ENCODE results near the gene TJAP1.

TJAP1 gene

DNA sequence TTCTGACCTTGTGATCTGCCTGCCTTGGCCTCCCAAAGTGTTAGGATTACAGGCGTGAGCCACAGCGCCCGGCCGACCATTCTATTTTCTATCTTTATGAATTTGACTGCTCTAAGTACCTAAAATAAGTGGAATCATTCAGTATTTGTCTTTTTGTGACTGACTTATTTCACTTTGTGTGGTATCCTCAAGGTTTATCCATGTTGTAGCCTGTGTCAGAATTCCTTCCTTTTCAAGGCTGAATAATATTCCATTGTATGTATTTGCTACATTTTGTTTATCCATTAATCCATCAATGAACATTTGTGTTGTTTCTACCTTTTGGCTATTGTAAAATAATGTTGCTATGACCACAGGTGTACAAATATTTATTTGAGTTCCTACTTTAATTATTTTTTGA is 4.9 kb upstream of the TJAP1 start:
- H3K36me3 ChIP-seq (ENCODE audit: control insufficient read depth in 2 of 2, insufficient read depth in 2 of 2, low read length in 2 of 2) = no peaks in the 10 kb centered on the region
- no peaks in the 10 kb centered on the region for H3K27me3 ChIP-seq (ENCODE audit: control insufficient read depth in 2 of 2, insufficient read depth in 2 of 2, low read length in 2 of 2)
- H3K27ac ChIP-seq (ENCODE audit: low read depth in 2 of 2, low read length in 2 of 2) = no peak overlapping the region
- H3K9ac ChIP-seq (ENCODE audit: low read depth in 1 of 2, low read length in 2 of 2) = no peak overlapping the region
- no peaks in the 10 kb centered on the region for H3K9me3 ChIP-seq (ENCODE audit: control insufficient read depth in 2 of 2, low read length in 2 of 2)
- peaks cover 0 to 3% of the 10 kb centered on the region in 2 donors for H3K4me1 ChIP-seq (ENCODE audit: control insufficient read depth in 2 of 2, insufficient read depth in 2 of 2, low read length in 2 of 2)
- H3K4me3 ChIP-seq (ENCODE audit: low read length in 2 of 2) = no peak overlapping the region

DNA sequence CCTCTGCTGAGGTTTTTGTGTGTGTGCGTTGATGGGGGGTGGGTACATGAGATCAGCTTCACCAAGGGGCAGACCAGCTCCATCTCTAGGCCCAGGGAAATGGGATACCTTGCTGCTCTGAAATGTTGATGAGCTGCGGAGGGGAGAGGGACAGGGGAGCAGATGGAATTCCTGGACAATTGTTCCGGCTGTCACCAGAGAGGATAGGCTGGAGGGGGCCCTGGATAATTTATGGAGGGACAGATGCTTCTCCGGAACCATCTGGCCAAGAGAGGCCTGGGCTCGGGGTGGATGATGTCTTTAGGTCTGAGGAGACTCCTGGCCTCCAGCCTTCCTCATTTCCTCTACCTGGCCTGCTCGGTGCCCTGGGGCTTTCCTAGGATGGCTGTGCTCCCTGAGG is 1.9 kb upstream of the TJAP1 start:
- Histone ChIP-seq H3K36me3 (ENCODE audit: control insufficient read depth in 2 of 2, insufficient read depth in 2 of 2, low read length in 2 of 2) (no peaks in the 10 kb centered on the region), H3K9ac (ENCODE audit: low read depth in 1 of 2, low read length in 2 of 2) (no peak overlapping the region), H3K27ac (ENCODE audit: low read depth in 2 of 2, low read length in 2 of 2) (no peak overlapping the region), H3K4me3 (ENCODE audit: low read length in 2 of 2) (no peak overlapping the region), H3K9me3 (ENCODE audit: control insufficient read depth in 2 of 2, low read length in 2 of 2) (no peaks in the 10 kb centered on the region), H3K27me3 (ENCODE audit: control insufficient read depth in 2 of 2, insufficient read depth in 2 of 2, low read length in 2 of 2) (no peaks in the 10 kb centered on the region), H3K4me1 (ENCODE audit: control insufficient read depth in 2 of 2, insufficient read depth in 2 of 2, low read length in 2 of 2) (peaks cover 8 to 11% of the 10 kb centered on the region in 2 donors)

DNA sequence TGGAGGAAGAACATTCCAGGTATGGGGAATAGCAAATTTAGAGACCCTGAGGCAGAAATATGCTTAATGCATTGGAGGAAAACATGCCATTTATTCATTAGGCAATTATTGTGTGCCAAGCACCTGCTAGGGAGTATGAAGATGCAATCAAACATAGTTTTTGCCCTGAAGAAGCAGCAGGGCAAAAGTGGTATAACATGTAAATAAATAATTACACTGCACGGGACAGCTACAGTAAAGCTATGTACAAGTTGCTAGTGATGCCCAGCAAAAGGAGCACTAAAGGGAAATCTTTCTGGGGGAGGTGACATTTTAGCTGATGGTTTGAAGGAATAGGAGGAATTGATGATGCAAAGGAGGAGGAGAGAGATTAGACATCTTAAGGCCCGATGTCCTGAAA is 624 bp upstream of the TJAP1 start:
- Histone ChIP-seq H3K27ac (ENCODE audit: low read depth in 2 of 2, low read length in 2 of 2) (no peak overlapping the region), H3K9ac (ENCODE audit: low read depth in 1 of 2, low read length in 2 of 2) (peak overlapping the region; percentile 36 to 39), H3K9me3 (ENCODE audit: control insufficient read depth in 2 of 2, low read length in 2 of 2) (no peaks in the 10 kb centered on the region), H3K36me3 (ENCODE audit: control insufficient read depth in 2 of 2, insufficient read depth in 2 of 2, low read length in 2 of 2) (no peaks in the 10 kb centered on the region), H3K4me3 (ENCODE audit: low read length in 2 of 2) (peak overlapping the region in 1 of 2 donors; percentile 83), H3K27me3 (ENCODE audit: control insufficient read depth in 2 of 2, insufficient read depth in 2 of 2, low read length in 2 of 2) (no peaks in the 10 kb centered on the region), H3K4me1 (ENCODE audit: control insufficient read depth in 2 of 2, insufficient read depth in 2 of 2, low read length in 2 of 2) (peaks cover 8 to 11% of the 10 kb centered on the region in 2 donors)

DNA sequence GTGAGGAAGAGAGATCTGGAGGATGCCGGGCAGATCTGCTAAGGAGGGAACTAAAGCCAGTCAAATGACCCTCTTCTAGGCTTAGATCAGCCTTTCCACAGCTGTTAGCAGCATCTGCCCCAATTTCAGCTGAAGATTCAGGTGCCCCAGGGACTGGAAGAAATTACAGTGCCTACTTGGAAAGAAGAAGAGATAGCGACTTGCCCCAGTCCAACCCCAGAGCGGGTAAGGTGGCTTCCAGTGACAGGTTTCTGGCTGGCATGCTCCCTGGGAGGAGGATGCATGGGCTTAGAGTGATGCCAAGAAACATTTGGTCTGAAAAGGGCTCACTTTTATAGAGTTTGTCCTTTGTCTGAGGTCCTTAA is 620 bp downstream of the TJAP1 start:
- no peaks in the 10 kb centered on the region for H3K27me3 ChIP-seq (ENCODE audit: control insufficient read depth in 2 of 2, insufficient read depth in 2 of 2, low read length in 2 of 2)
- no peaks in the 10 kb centered on the region for H3K36me3 ChIP-seq (ENCODE audit: control insufficient read depth in 2 of 2, insufficient read depth in 2 of 2, low read length in 2 of 2)
- H3K4me3 ChIP-seq (ENCODE audit: low read length in 2 of 2) = peak overlapping the region; percentile 76 to 83
- H3K9ac ChIP-seq (ENCODE audit: low read depth in 1 of 2, low read length in 2 of 2) = peak overlapping the region; percentile 67 to 85
- no peaks in the 10 kb centered on the region for H3K9me3 ChIP-seq (ENCODE audit: control insufficient read depth in 2 of 2, low read length in 2 of 2)
- H3K4me1 ChIP-seq (ENCODE audit: control insufficient read depth in 2 of 2, insufficient read depth in 2 of 2, low read length in 2 of 2) = peaks cover 8 to 11% of the 10 kb centered on the region in 2 donors
- peak overlapping the region; percentile 43 to 58 for H3K27ac ChIP-seq (ENCODE audit: low read depth in 2 of 2, low read length in 2 of 2)

DNA sequence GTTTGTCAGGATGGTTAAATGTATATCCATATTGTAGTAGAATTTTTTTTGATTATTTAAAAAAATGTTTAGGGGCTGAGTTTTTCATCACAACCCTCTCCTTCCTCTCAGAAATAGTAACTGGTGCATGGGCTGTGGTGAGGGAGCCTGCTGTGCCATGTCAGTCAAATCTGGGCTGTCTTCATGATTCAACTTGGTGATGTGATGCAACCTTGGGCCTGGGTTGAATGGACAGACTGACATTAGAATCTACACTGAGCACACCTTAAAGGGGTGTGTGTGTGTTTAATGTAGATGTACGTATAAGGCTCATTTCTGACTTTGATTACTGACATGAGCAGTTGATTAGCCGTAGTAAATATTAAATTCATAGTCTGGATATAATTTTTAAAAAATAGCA is 3.7 kb downstream of the TJAP1 start:
- H3K4me3 ChIP-seq (ENCODE audit: low read length in 2 of 2) = no peak overlapping the region
- H3K4me1 ChIP-seq (ENCODE audit: control insufficient read depth in 2 of 2, insufficient read depth in 2 of 2, low read length in 2 of 2) = peaks cover 8 to 11% of the 10 kb centered on the region in 2 donors
- H3K27me3 ChIP-seq (ENCODE audit: control insufficient read depth in 2 of 2, insufficient read depth in 2 of 2, low read length in 2 of 2) = no peaks in the 10 kb centered on the region
- H3K36me3 ChIP-seq (ENCODE audit: control insufficient read depth in 2 of 2, insufficient read depth in 2 of 2, low read length in 2 of 2) = no peaks in the 10 kb centered on the region
- H3K9ac ChIP-seq (ENCODE audit: low read depth in 1 of 2, low read length in 2 of 2) = no peak overlapping the region
- no peak overlapping the region for H3K27ac ChIP-seq (ENCODE audit: low read depth in 2 of 2, low read length in 2 of 2)
- H3K9me3 ChIP-seq (ENCODE audit: control insufficient read depth in 2 of 2, low read length in 2 of 2) = no peaks in the 10 kb centered on the region

DNA sequence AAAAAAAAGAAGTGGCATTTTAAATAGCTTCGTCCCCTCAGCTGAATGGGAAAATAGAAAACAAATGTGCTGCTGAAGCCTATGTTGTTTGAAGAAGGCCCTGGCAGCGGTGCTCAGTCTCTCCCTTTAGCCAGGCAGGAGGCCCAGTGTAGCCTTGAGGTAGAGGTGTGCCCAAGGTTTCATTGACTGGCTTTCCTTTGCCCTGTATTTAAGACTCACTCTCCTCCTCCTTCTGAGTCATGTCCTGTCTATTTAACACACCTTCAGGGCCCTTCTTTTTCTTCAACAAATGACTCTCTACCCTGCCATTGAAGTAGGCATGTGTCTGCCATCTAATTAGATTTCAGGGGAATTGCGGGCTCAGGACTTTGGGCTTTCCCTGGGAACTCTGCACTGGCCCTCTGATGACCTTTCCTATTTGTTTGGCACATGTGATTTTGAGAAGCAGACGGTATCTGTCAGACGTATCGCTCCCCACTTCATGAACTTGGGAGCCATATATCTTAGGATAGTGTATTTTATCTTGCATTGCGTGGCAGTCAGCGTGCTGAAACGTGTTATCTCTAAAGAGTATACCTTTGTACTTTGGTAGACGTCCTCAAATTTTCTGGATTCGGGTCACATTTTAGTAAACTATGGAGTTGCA is 4.3 kb downstream of the TJAP1 start:
- peaks cover 8 to 11% of the 10 kb centered on the region in 2 donors for H3K4me1 ChIP-seq (ENCODE audit: control insufficient read depth in 2 of 2, insufficient read depth in 2 of 2, low read length in 2 of 2)
- no peak overlapping the region for H3K9ac ChIP-seq (ENCODE audit: low read depth in 1 of 2, low read length in 2 of 2)
- H3K4me3 ChIP-seq (ENCODE audit: low read length in 2 of 2) = no peak overlapping the region
- no peaks in the 10 kb centered on the region for H3K27me3 ChIP-seq (ENCODE audit: control insufficient read depth in 2 of 2, insufficient read depth in 2 of 2, low read length in 2 of 2)
- H3K9me3 ChIP-seq (ENCODE audit: control insufficient read depth in 2 of 2, low read length in 2 of 2) = no peaks in the 10 kb centered on the region
- H3K36me3 ChIP-seq (ENCODE audit: control insufficient read depth in 2 of 2, insufficient read depth in 2 of 2, low read length in 2 of 2) = no peaks in the 10 kb centered on the region
- H3K27ac ChIP-seq (ENCODE audit: low read depth in 2 of 2, low read length in 2 of 2) = no peak overlapping the region

DNA sequence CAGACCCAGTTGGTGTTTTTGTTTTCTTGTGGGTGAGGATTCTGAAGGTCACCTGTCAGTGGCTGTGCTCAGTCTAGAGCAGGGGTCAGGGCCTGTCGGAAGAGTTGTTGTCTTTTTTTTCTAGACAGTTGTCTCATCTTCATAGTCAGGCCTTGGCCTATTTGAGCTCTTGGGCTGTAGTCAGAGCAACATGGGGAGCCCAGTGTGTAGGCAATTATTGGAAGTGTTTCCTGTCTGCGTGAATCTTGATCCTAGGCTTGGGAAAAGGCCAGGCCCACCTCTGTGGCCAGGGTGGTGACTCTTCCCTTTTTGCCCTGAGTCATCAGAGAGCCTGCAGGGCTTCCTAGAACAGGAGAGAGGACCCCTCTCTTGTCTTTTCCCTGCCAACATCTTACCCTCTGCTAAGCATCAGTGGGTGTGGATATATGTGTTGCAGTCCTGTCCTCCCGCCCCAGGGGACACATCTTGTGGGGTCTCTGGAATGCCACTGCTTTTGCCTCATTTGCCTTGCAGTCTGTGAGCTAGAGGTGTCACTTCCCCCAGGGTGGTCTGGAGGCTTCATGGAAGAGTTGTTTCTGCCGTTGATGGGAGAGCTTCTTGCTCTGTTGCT is 11.4 kb downstream of the TJAP1 start:
- H3K9me3 ChIP-seq (ENCODE audit: control insufficient read depth in 2 of 2, low read length in 2 of 2) = no peaks in the 10 kb centered on the region

DNA sequence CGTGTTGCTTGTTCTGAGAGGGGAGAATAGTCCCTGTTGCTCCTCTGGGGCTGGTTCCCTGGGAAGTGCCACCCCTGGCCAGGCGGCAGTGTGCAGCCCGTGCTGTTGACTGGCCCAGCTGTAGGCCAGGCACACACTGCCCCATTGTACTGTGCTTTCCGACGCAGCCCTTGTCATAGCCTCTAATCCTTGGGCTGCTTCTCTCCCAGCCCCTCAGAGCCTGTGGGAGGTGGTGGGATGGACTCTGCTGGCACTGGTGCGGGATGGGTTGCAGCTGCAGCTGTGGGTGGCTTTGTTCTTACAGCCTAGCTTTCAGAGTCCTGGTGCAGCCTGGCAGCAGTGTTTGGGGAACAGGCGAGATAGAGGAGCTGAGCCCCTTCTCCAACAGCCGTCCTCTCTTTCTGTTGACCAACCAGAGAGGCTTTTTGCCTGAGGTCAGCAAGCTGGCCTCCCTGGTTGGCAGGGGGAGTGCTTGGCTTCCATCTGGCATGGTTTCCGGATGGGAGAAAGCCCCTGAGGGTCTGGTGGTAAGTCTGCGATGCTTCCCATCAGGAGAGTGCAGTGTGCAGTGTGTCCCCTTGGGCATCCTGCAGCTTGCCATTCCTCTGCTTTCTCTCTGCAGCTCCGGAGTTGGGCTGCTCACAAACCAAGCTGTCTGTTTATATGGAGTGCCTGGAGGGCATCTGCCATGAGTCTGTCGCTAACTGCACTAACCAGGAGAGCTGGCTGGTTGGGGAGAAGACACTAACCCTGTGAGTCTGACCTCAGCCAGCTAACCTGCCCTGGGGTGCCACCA is 12.1 kb downstream of the TJAP1 start:
- Histone ChIP-seq H3K9ac (ENCODE audit: low read depth in 1 of 2, low read length in 2 of 2) (no peak overlapping the region), H3K36me3 (ENCODE audit: control insufficient read depth in 2 of 2, insufficient read depth in 2 of 2, low read length in 2 of 2) (peaks cover 0 to 2% of the 10 kb centered on the region in 2 donors), H3K27ac (ENCODE audit: low read depth in 2 of 2, low read length in 2 of 2) (no peak overlapping the region), H3K9me3 (ENCODE audit: control insufficient read depth in 2 of 2, low read length in 2 of 2) (no peaks in the 10 kb centered on the region), H3K4me1 (ENCODE audit: control insufficient read depth in 2 of 2, insufficient read depth in 2 of 2, low read length in 2 of 2) (peaks cover 0 to 8% of the 10 kb centered on the region in 2 donors), H3K4me3 (ENCODE audit: low read length in 2 of 2) (no peak overlapping the region), H3K27me3 (ENCODE audit: control insufficient read depth in 2 of 2, insufficient read depth in 2 of 2, low read length in 2 of 2) (no peaks in the 10 kb centered on the region)

More for the DNA sequence above, 11.4 kb downstream of the TJAP1 start:
- Histone ChIP-seq H3K4me1 (ENCODE audit: control insufficient read depth in 2 of 2, insufficient read depth in 2 of 2, low read length in 2 of 2) (peaks cover 0 to 8% of the 10 kb centered on the region in 2 donors), H3K9ac (ENCODE audit: low read depth in 1 of 2, low read length in 2 of 2) (no peak overlapping the region), H3K27me3 (ENCODE audit: control insufficient read depth in 2 of 2, insufficient read depth in 2 of 2, low read length in 2 of 2) (no peaks in the 10 kb centered on the region), H3K36me3 (ENCODE audit: control insufficient read depth in 2 of 2, insufficient read depth in 2 of 2, low read length in 2 of 2) (no peaks in the 10 kb centered on the region), H3K27ac (ENCODE audit: low read depth in 2 of 2, low read length in 2 of 2) (no peak overlapping the region), H3K4me3 (ENCODE audit: low read length in 2 of 2) (no peak overlapping the region)

DNA sequence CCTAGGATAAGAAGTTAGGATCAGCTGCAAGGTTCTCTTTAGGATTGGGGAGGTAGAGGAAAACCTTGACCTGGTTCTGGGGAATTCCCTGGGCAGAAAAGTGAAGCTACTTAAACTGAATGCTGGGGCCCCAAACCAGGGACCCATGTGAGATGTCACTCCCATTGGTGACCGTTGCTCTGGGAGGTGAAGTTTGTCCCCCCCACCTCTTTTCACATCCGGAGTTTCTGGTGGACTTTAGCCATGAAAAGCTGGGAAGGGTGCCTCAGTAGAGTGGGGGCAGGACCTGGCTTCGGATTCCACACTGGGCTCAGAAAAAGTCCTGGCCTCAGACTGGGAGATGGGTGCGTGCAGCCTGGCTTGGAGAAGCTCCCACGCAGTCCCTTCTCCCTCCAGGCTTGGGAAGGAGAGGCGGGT is 13.2 kb downstream of the TJAP1 start:
- Histone ChIP-seq H3K4me3 (ENCODE audit: low read length in 2 of 2) (no peak overlapping the region), H3K36me3 (ENCODE audit: control insufficient read depth in 2 of 2, insufficient read depth in 2 of 2, low read length in 2 of 2) (peaks cover 0 to 2% of the 10 kb centered on the region in 2 donors), H3K4me1 (ENCODE audit: control insufficient read depth in 2 of 2, insufficient read depth in 2 of 2, low read length in 2 of 2) (peaks cover 0 to 9% of the 10 kb centered on the region in 2 donors), H3K27me3 (ENCODE audit: control insufficient read depth in 2 of 2, insufficient read depth in 2 of 2, low read length in 2 of 2) (no peaks in the 10 kb centered on the region), H3K9me3 (ENCODE audit: control insufficient read depth in 2 of 2, low read length in 2 of 2) (no peaks in the 10 kb centered on the region), H3K27ac (ENCODE audit: low read depth in 2 of 2, low read length in 2 of 2) (no peak overlapping the region), H3K9ac (ENCODE audit: low read depth in 1 of 2, low read length in 2 of 2) (no peak overlapping the region)

Measured in mucosa of rectum (tissue), 2 donors.